Measurements from ENCODE around the gene WSB1. TPM values are rescaled to one million over a fixed set of nuclear protein-coding genes. Genes with fewer than 3 reads are reported as not detected.

WSB1 gene
- total and polyA plus RNA-seq, 9 of the 15 experiments (the other 6 are each of a cell fraction or from before 2014, with no cell fraction given) = 22.8 to 229 (median 81.1) TPM

- in situ Hi-C loops (cut with MboI) (no loop called here), intact Hi-C loops (cut with micrococcal nuclease) (loop anchor here (10.0 kb wide), 1 partner anchor 189 kb away; no protein-coding TSS in a partner anchor)
- H3K4me2 ChIP-seq (ENCODE audit: insufficient read depth, low read length) = no peak overlapping the region
- H3K36me3 ChIP-seq (ENCODE audit: control insufficient read depth, insufficient read depth, low read length) = peaks cover 13% of the 10 kb centered on the region
- peak overlapping the region; percentile 28 to 61; a peak in 1 of 4 replicates for H3K9ac ChIP-seq (ENCODE audit: insufficient read depth in 1 of 2, low read depth in 2 of 2, low read length in 2 of 2)
- peaks cover 37 to 44% of the 10 kb centered on the region in 2 experiments for H3K4me1 ChIP-seq (replicated peaks in 1 of 2; ENCODE audit: control insufficient read depth in 2 of 2, insufficient read depth in 2 of 2, low read length in 2 of 2)
- FAIRE-seq (peak; percentile 66), ATAC-seq (peak; percentile 11), DNase-seq (ENCODE audit: extremely low read depth in 1 of 4, low spot score in 3 of 4) (peak; percentile 61 to 88 (median 71))
- H4K20me1 ChIP-seq (replicated peaks; ENCODE audit: control insufficient read depth, insufficient read depth, low read length) = no peaks in the 10 kb centered on the region
- peak overlapping the region; percentile 42; the same call in 1 of the 2 replicates for H2AFZ ChIP-seq (ENCODE audit: low read depth, low read length)
- H3K27me3 ChIP-seq (ENCODE audit: control insufficient read depth in 2 of 2, insufficient read depth in 2 of 2, low read length in 2 of 2) = no peaks in the 10 kb centered on the region
- no peaks in the 10 kb centered on the region for H3K9me1 ChIP-seq (ENCODE audit: control insufficient read depth, insufficient read depth, low read length)
- 0 out of 2 replicates have a peak, but pooled peaks cover 6% of the 10 kb centered on the region for H3K9me3 ChIP-seq (replicated peaks; ENCODE audit: control insufficient read depth, insufficient read depth, low read depth, low read length)
- ChIA-PET CTCF (ENCODE audit: low intra/inter-chr PET ratio) (interaction anchor here (3.3 kb wide), 1 partner anchor 243 kb away, joined by 27 read pairs; no protein-coding TSS in a partner anchor), POLR2A (interaction anchor here (0.7 kb wide), 1 partner anchor 16 kb away, joined by 3 read pairs; no protein-coding TSS in a partner anchor)
- peak overlapping the region; percentile 30; the same call in 1 of the 3 replicates for H3K27ac ChIP-seq (ENCODE audit: extremely low read depth, low read depth, low read length)
- H3K4me3 ChIP-seq = no peak overlapping the region
- peaks cover 28% of the 10 kb centered on the region for H3K79me2 ChIP-seq (ENCODE audit: control insufficient read depth, insufficient read depth, low read length)
- BruUV-seq (replicated peaks) = no TSS peak
- WGBS (ENCODE audit: insufficient coverage, low coverage, missing lambda C conversion rate) = 22% methylated on average over 7 of the region's 8 CpGs
- TF ChIP-seq RNF219 (CRISPR knock-in tag; IDR thresholded peaks at IDR 0.05) = no peak
- TF ChIP-seq RBM34 (IDR thresholded peaks at IDR 0.05; ENCODE audit: borderline replicate concordance, insufficient read depth, low read length) = no peak
- peak; percentile 10; the same call in 1 of the 2 replicates for TF ChIP-seq REST (IDR thresholded peaks at IDR 0.05; ENCODE audit: borderline replicate concordance)
- TF ChIP-seq REST (CRISPR knock-in tag; IDR thresholded peaks at IDR 0.05; ENCODE audit: low read depth) = no peak
- TF ChIP-seq ZNF592 (IDR thresholded peaks at IDR 0.05) = peak; percentile 77
- no peak for TF ChIP-seq ZNF224 (CRISPR knock-in tag; IDR thresholded peaks at IDR 0.05)
Measured at GRCh38 chr17:27356091-27356705, 62.3 kb downstream of the WSB1 start.
